Neural crest cell (in vitro differentiated cells): ENCODE data around the gene ZSCAN25. TPM values are rescaled to one million over a fixed set of nuclear protein-coding genes. Genes with fewer than 3 reads are reported as not detected.
"Not testable (repeated sequence)": the region's sequence is repeated elsewhere in the genome, so short reads cannot be mapped to it uniquely, and the experiment has no call there.

ENCODE experiments used
- DNase-seq: peaks from one replicate; pipeline ENCODE4 v3.0.0; 2021; ENCODE audit warnings: low read depth, mixed read lengths, low spot score
- H3K27ac Mint-ChIP-seq: one replicate; pipeline ENCODE4 v1.8.0; 2021; ENCODE audit warnings: mild to moderate bottlenecking, mixed read lengths; ENCODE audit not compliant: unreplicated experiment
- H3K27me3 Mint-ChIP-seq: 2 replicates; pipeline ENCODE4 v1.8.0; 2021; ENCODE audit warnings: low read depth, mild to moderate bottlenecking, mixed read lengths
- H3K36me3 Mint-ChIP-seq: 2 replicates; pipeline ENCODE4 v1.8.0; 2021; ENCODE audit warnings: low read depth, mild to moderate bottlenecking, mixed read lengths
- H3K4me1 Mint-ChIP-seq: 2 replicates; pipeline ENCODE4 v1.8.0; 2021; ENCODE audit warnings: mixed read lengths
- H3K4me3 Mint-ChIP-seq: one replicate; pipeline ENCODE4 v1.8.0; 2021; ENCODE audit warnings: mild to moderate bottlenecking, mixed read lengths
- H3K9me3 Mint-ChIP-seq: 2 replicates; pipeline ENCODE4 v1.8.0; 2021; ENCODE audit warnings: mixed read lengths
- total RNA-seq: library from RNA; stranded (reverse); gene quantifications from 2 replicates; pipeline ENCODE4 v1.2.1, GENCODE V29; 2021
- TF ChIP-seq, protein P1 (sequence below): fragments of 200-600 bp; sonication (generic); conservative IDR thresholded peaks from 2 replicates; pipeline ENCODE4 v1.5.0; 2021; ENCODE audit warnings: antibody characterized with exemption, mild to moderate bottlenecking

Gene ZSCAN25
- total RNA-seq, 1 donor from 2014 or later, result 23.4 TPM

DNA sequence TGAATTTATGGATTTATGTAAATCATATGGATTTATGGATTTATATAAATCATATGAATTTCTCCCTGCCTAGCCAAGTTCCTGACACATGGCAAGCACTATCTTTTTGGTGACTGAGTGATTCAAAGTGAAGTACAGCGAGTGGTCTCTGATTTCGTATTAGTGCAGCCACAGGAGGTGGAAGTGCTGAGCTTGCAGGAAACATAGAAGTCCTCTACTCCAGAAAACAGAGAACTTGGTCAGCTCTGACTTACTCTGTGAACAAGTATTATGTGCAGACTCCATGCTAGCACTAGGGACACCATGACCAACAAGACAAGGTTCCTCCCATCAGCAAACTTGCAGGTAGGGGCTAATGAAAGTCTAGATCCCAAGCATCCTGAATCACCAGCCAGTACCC, 34.5 kb downstream of the ZSCAN25 start:
- no peaks in the 10 kb centered on the region for H3K4me1 Mint-ChIP-seq
- H3K27ac Mint-ChIP-seq, result no peak overlapping the region
- no peak for DNase-seq
- peaks cover 10% of the 10 kb centered on the region for H3K36me3 Mint-ChIP-seq
- H3K4me3 Mint-ChIP-seq, result no peak overlapping the region
- TF ChIP-seq, protein P1, sequence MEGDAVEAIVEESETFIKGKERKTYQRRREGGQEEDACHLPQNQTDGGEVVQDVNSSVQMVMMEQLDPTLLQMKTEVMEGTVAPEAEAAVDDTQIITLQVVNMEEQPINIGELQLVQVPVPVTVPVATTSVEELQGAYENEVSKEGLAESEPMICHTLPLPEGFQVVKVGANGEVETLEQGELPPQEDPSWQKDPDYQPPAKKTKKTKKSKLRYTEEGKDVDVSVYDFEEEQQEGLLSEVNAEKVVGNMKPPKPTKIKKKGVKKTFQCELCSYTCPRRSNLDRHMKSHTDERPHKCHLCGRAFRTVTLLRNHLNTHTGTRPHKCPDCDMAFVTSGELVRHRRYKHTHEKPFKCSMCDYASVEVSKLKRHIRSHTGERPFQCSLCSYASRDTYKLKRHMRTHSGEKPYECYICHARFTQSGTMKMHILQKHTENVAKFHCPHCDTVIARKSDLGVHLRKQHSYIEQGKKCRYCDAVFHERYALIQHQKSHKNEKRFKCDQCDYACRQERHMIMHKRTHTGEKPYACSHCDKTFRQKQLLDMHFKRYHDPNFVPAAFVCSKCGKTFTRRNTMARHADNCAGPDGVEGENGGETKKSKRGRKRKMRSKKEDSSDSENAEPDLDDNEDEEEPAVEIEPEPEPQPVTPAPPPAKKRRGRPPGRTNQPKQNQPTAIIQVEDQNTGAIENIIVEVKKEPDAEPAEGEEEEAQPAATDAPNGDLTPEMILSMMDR, result no peak
- H3K27me3 Mint-ChIP-seq, result no peaks in the 10 kb centered on the region
- H3K9me3 Mint-ChIP-seq, result peaks cover 2% of the 10 kb centered on the region

GRCh38 chr7:99652671-99653070, 35.9 kb downstream of the ZSCAN25 start:
- Mint-ChIP-seq H3K4me1 (no peaks in the 10 kb centered on the region), H3K9me3 (peaks cover 7% of the 10 kb centered on the region), H3K27me3 (no peaks in the 10 kb centered on the region), H3K27ac (no peak overlapping the region), H3K36me3 (peaks cover 10% of the 10 kb centered on the region), H3K4me3 (no peak overlapping the region)
- TF ChIP-seq, protein P1, result no peak
- no peak for DNase-seq

GRCh38 chr7:99653269-99653668, 36.5 kb downstream of the ZSCAN25 start:
- not testable (repeated sequence) for H3K9me3 Mint-ChIP-seq, DNase-seq, H3K4me3 Mint-ChIP-seq, H3K27me3 Mint-ChIP-seq, H3K4me1 Mint-ChIP-seq
- Mint-ChIP-seq H3K36me3 (peaks cover 13% of the 10 kb centered on the region), H3K27ac (peak overlapping the region; percentile 78)

DNA sequence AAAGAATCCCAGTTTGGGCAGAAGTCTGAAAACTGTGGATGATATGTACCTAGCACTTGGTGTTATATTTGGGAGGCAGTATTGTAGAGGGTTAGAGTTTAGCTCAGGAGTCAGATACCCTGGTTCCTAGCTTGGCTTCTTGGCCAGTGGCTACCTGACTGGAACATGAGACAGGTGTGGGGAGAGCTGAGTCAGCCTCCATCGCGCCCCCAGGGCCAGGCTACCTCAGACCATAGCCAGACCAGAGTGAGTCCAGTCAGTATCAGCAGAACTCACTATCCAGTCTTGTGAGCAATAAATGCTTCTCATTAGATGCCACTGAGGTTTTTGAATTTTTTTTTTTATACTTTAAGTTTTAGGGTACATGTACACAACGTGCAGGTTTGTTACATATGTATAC, 37.0 kb downstream of the ZSCAN25 start:
- no peak for DNase-seq
- peaks cover 7% of the 10 kb centered on the region for H3K9me3 Mint-ChIP-seq
- no peaks in the 10 kb centered on the region for H3K27me3 Mint-ChIP-seq
- no peaks in the 10 kb centered on the region for H3K4me1 Mint-ChIP-seq
- TF ChIP-seq, protein P1, result no peak
- H3K27ac Mint-ChIP-seq, result peak overlapping the region; percentile 78
- no peak overlapping the region for H3K4me3 Mint-ChIP-seq
- H3K36me3 Mint-ChIP-seq, result peaks cover 13% of the 10 kb centered on the region

- H3K4me1 Mint-ChIP-seq, H3K4me3 Mint-ChIP-seq, DNase-seq, H3K9me3 Mint-ChIP-seq, H3K27me3 Mint-ChIP-seq, H3K27ac Mint-ChIP-seq: not testable (repeated sequence)
- peaks cover 13% of the 10 kb centered on the region for H3K36me3 Mint-ChIP-seq
Observed at GRCh38 chr7:99654626-99655025, 37.9 kb downstream of the ZSCAN25 start.

GRCh38 chr7:99657879-99658278, 41.1 kb downstream of the ZSCAN25 start:
- H3K27ac Mint-ChIP-seq, H3K4me1 Mint-ChIP-seq: not testable (repeated sequence)

DNA sequence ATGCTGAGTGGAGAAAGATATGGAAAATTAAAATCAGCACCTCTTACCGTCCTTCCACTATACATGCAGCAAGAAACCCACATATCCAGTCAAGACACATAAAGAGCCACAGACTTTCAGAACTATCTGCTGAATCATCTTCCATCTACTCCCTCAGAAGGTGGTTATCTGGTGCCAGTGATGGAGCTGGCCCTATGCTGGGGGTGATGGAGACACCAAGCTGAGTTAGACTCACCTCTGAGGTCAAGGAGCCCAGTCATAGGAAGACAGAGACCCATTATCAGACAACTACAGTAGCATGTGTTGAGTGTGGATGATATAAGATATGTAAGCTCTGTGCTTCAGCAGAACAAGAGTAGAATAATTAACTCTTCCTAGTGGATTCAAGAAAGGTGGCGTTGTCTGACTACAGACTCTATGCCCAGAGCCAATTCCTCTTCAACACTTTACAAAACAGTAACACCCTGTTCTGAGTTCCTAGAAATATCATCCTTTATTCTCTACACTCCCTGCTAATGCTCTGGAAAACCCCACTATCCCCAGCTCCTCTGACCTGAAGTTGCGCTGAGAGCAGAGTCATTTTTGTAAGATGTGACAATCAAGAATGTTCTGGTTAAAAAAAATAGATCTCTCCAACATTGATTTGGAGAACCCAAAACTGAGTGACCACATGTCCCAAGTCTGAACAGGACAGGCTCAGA, 48.7 kb downstream of the ZSCAN25 start:
- Mint-ChIP-seq H3K27ac (no peak overlapping the region), H3K4me1 (no peaks in the 10 kb centered on the region), H3K4me3 (no peak overlapping the region), H3K9me3 (peaks cover 3% of the 10 kb centered on the region), H3K27me3 (no peaks in the 10 kb centered on the region), H3K36me3 (peaks cover 14% of the 10 kb centered on the region)
- TF ChIP-seq, protein P1, result no peak
- no peak for DNase-seq

More at GRCh38 chr7:99657879-99658278, 41.1 kb downstream of the ZSCAN25 start:
- not testable (repeated sequence) for H3K27me3 Mint-ChIP-seq, DNase-seq, H3K9me3 Mint-ChIP-seq, H3K4me3 Mint-ChIP-seq
- H3K36me3 Mint-ChIP-seq, result peaks cover 22% of the 10 kb centered on the region
